Neuronal stem cell (in vitro differentiated cells): ENCODE results near the gene PSMB11.

Source experiments
- DNase-seq: peaks from one replicate; pipeline ENCODE4 v3.0.0-alpha.2; 2013; ENCODE audit warnings: low spot score
- H2AFZ ChIP-seq: one replicate; pipeline ENCODE4 v1.6.1; 2013; ENCODE audit warnings: mild to moderate bottlenecking, low read length, inconsistent platforms
- H2AK5ac ChIP-seq: 2 replicates; pipeline ENCODE4 v1.6.1; 2013; ENCODE audit warnings: low read depth, mild to moderate bottlenecking, inconsistent platforms, low read length, moderate library complexity, mixed read lengths
- H2BK120ac ChIP-seq: 2 replicates; pipeline ENCODE4 v1.6.1; 2013; ENCODE audit warnings: low read depth, mild to moderate bottlenecking, inconsistent platforms, low read length, moderate library complexity, mixed read lengths
- H2BK12ac ChIP-seq: one replicate; pipeline ENCODE4 v1.6.1; 2013; ENCODE audit warnings: low read length, inconsistent platforms
- H2BK15ac ChIP-seq: 2 replicates; pipeline ENCODE4 v1.6.1; 2013; ENCODE audit warnings: mild to moderate bottlenecking, low read length, inconsistent platforms, mixed read lengths
- H2BK5ac ChIP-seq: one replicate; pipeline ENCODE4 v1.6.1; 2013; ENCODE audit warnings: inconsistent platforms, mild to moderate bottlenecking, low read length, moderate library complexity
- H3K14ac ChIP-seq: one replicate; pipeline ENCODE4 v1.6.1; 2013; ENCODE audit warnings: low read length, inconsistent platforms
- H3K18ac ChIP-seq: 2 replicates; pipeline ENCODE4 v1.6.1; 2013; ENCODE audit warnings: low read length, inconsistent platforms
- H3K23ac ChIP-seq: 2 replicates; pipeline ENCODE4 v1.6.1; 2013; ENCODE audit warnings: low read depth, mild to moderate bottlenecking, mixed read lengths, low read length, inconsistent platforms; ENCODE audit not compliant: poor library complexity
- H3K27ac ChIP-seq: replicated peaks from 3 replicates; pipeline ENCODE4 v1.5.1; 2013; ENCODE audit warnings: low read length, inconsistent platforms
- H3K27me3 ChIP-seq, 3 experiments: 2 replicates each; pipeline ENCODE4 v1.6.1; 2013; ENCODE audit warnings: low read length in 3 of 3, mild to moderate bottlenecking in 2 of 3, inconsistent platforms in 1 of 3, low read depth in 1 of 3, mixed read lengths in 1 of 3, moderate library complexity in 1 of 3; ENCODE audit not compliant: control insufficient read depth in 3 of 3, insufficient read depth in 3 of 3
- H3K36me3 ChIP-seq, 2 donors: replicated peaks in 1 of 2; 2 replicates each; pipeline ENCODE4 v1.6.1; 2013; ENCODE audit warnings: low read length in 2 of 2; ENCODE audit not compliant: control insufficient read depth in 2 of 2, insufficient read depth in 2 of 2
- H3K4ac ChIP-seq: 2 replicates; pipeline ENCODE4 v1.6.1; 2013; ENCODE audit warnings: inconsistent platforms, mild to moderate bottlenecking, low read length, moderate library complexity
- H3K4me1 ChIP-seq, 2 donors: 1 replicate in 1 of 2; 2 replicates in 1 of 2; pipeline ENCODE4 v1.6.1; 2013; ENCODE audit warnings: low read length in 2 of 2, low read depth in 1 of 2; ENCODE audit not compliant: control insufficient read depth in 2 of 2, insufficient read depth in 1 of 2
- H3K4me2 ChIP-seq: one replicate; pipeline ENCODE4 v1.6.1; 2013; ENCODE audit warnings: mild to moderate bottlenecking, low read length, inconsistent platforms; ENCODE audit not compliant: insufficient read depth, poor library complexity, severe bottlenecking
- H3K4me3 ChIP-seq, 2 donors: 2 replicates each; pipeline ENCODE4 v1.5.1; 2013; ENCODE audit warnings: low read length in 2 of 2, mild to moderate bottlenecking in 2 of 2, inconsistent platforms in 1 of 2, moderate library complexity in 1 of 2
- H3K79me1 ChIP-seq: one replicate; pipeline ENCODE4 v1.6.1; 2013; ENCODE audit warnings: low read depth, mild to moderate bottlenecking, inconsistent platforms, low read length, moderate library complexity
- H3K9ac ChIP-seq: one replicate; pipeline ENCODE4 v1.6.1; 2013; ENCODE audit warnings: mild to moderate bottlenecking, low read depth, low read length, inconsistent platforms; ENCODE audit not compliant: poor library complexity
- H3K9me3 ChIP-seq, 2 donors: replicated peaks in 1 of 2; 2 replicates each; pipeline versions ENCODE3 to v1.6.1; 2013; ENCODE audit warnings: low read length in 2 of 2, mild to moderate bottlenecking in 2 of 2, inconsistent platforms in 1 of 2, low read depth in 1 of 2, mixed read lengths in 1 of 2, moderate library complexity in 1 of 2; ENCODE audit not compliant: control insufficient read depth in 2 of 2, insufficient read depth in 1 of 2
- H4K8ac ChIP-seq: one replicate; pipeline ENCODE4 v1.6.1; 2013; ENCODE audit warnings: low read depth, mild to moderate bottlenecking, inconsistent platforms, low read length, moderate library complexity
- H4K91ac ChIP-seq: one replicate; pipeline ENCODE4 v1.6.1; 2013; ENCODE audit warnings: low read length, low read depth, mild to moderate bottlenecking, inconsistent platforms; ENCODE audit not compliant: poor library complexity
- WGBS, 2 donors: extraction: QIAGEN DNeasy Blood & Tissue Kit; methylation state at CpG; one replicate each; pipeline ENCODE4 v1.1.7; 2013; ENCODE audit warnings: missing lambda C conversion rate in 2 of 2, mixed read lengths in 1 of 2; ENCODE audit not compliant: insufficient read length in 2 of 2, insufficient replicate concordance in 1 of 2; ENCODE audit errors: extremely low coverage in 2 of 2; 5-methylcytosine and 5-hydroxymethylcytosine counted together

The PSMB11 gene

GRCh38 chr14:23033251-23033727 is 8.7 kb upstream of the PSMB11 start:
- H3K9me3 ChIP-seq = no peaks in the 10 kb centered on the region
- peaks cover 0 to 7% of the 10 kb centered on the region in 2 donors for H3K4me1 ChIP-seq
- H4K8ac ChIP-seq = peak overlapping the region; percentile 23
- H3K23ac ChIP-seq = peak overlapping the region; percentile 80
- H3K27ac ChIP-seq = no peak overlapping the region
- peaks cover 4% of the 10 kb centered on the region for H3K79me1 ChIP-seq
- no peak overlapping the region for H2AFZ ChIP-seq
- no CpG with 5 or more reads among the region's 10 CpGs for WGBS, 2 donors
- H2BK12ac ChIP-seq = no peak overlapping the region
- no peak overlapping the region for H2BK120ac ChIP-seq
- no peak overlapping the region for H3K4ac ChIP-seq
- peak overlapping the region; percentile 34 for H3K9ac ChIP-seq
- H3K18ac ChIP-seq = no peak overlapping the region
- no peak for DNase-seq
- no peak overlapping the region for H4K91ac ChIP-seq
- H3K4me2 ChIP-seq = no peak overlapping the region
- H3K27me3 ChIP-seq = no peaks in the 10 kb centered on the region
- H2AK5ac ChIP-seq = peak overlapping the region; percentile 57
- H2BK5ac ChIP-seq = no peak overlapping the region
- peak overlapping the region; percentile 10 to 83 for H3K4me3 ChIP-seq
- peak overlapping the region; percentile 82 for H2BK15ac ChIP-seq
- H3K14ac ChIP-seq = no peak overlapping the region
- H3K36me3 ChIP-seq = peaks cover 14 to 45% of the 10 kb centered on the region in 2 donors

- Histone ChIP-seq H3K27ac (no peak overlapping the region), H3K4me2 (peak overlapping the region; percentile 67), H2AFZ (peak overlapping the region; percentile 89), H2BK15ac (peak overlapping the region; percentile 3), H2BK120ac (peak overlapping the region; percentile 33), H3K23ac (no peak overlapping the region), H3K4me1 (peaks cover 0 to 7% of the 10 kb centered on the region in 2 donors), H3K27me3 (no peaks in the 10 kb centered on the region), H2BK12ac (no peak overlapping the region), H2AK5ac (peak overlapping the region; percentile 82), H3K18ac (peak overlapping the region; percentile 87), H3K9ac (peak overlapping the region; percentile 89), H3K4ac (no peak overlapping the region), H3K9me3 (no peaks in the 10 kb centered on the region), H3K4me3 (peak overlapping the region; percentile 83 to 95), H4K91ac (no peak overlapping the region), H2BK5ac (no peak overlapping the region), H3K14ac (no peak overlapping the region), H3K79me1 (peaks cover 4% of the 10 kb centered on the region), H3K36me3 (peaks cover 14 to 38% of the 10 kb centered on the region in 2 donors), H4K8ac (peak overlapping the region; percentile 75)
- 100% methylated on average over 1 of the region's 17 CpGs; no CpG with 5 or more reads in 1 of the 2 donors for WGBS, 2 donors
- no peak for DNase-seq
Observed at GRCh38 chr14:23033801-23034497, 8.1 kb upstream of the PSMB11 start.

GRCh38 chr14:23034498-23035302 is 7.3 kb upstream of the PSMB11 start, which contains the start of gene PSMB5:
Gene PSMB5 (minus strand): TSS chr14:23034900. CDS start chr14:23034881, 19 bp downstream.
- WGBS, 2 donors = no CpG with 5 or more reads among the region's 36 CpGs
- H4K8ac ChIP-seq = peak within 1 kb of the TSS; percentile 75

More at GRCh38 chr14:23034498-23035302, 7.3 kb upstream of the PSMB11 start, which contains the start of gene PSMB5:
- Histone ChIP-seq H3K14ac (no peak within 1 kb of the TSS), H3K4me1 (peaks cover 0 to 7% of the 10 kb centered on the region in 2 donors), H2AK5ac (peak within 1 kb of the TSS; percentile 82), H3K9me3 (no peaks in the 10 kb centered on the region), H3K27me3 (no peaks in the 10 kb centered on the region), H3K23ac (peak within 1 kb of the TSS; percentile 30), H3K9ac (peak within 1 kb of the TSS; percentile 89), H2AFZ (peak within 1 kb of the TSS; percentile 89), H3K4me2 (peak within 1 kb of the TSS; percentile 67), H4K91ac (no peak within 1 kb of the TSS), H2BK5ac (no peak within 1 kb of the TSS), H3K27ac (peak within 1 kb of the TSS; percentile 84), H3K4me3 (peak within 1 kb of the TSS; percentile 83 to 95), H3K18ac (peak within 1 kb of the TSS; percentile 87), H3K4ac (peak within 1 kb of the TSS; percentile 79), H3K36me3 (peaks cover 12 to 32% of the 10 kb centered on the region in 2 donors), H3K79me1 (peaks cover 4% of the 10 kb centered on the region), H2BK12ac (no peak within 1 kb of the TSS), H2BK120ac (peak within 1 kb of the TSS; percentile 33), H2BK15ac (peak within 1 kb of the TSS; percentile 3)
- peak; percentile 88 for DNase-seq
